ENCODE measurements around the gene HS3ST1.

Gene HS3ST1

DNA sequence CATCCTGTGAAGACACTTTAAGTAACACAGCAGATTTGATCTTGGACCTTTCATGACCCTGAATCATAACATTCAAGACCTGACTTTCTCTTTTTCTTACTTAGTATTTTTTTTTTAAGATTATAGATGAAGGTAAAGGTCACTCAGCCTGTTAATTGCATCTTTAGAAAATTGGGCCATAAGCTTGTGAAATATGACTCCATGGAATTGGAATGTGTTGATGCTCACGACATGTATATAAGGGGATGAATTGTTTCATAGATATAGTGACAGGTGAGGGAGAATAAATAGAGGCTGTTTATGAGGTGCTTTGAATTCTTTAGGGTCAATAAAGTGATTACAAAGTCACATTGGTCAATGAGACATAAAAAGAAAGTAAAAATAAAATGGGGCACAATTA is 27.7 kb upstream of the HS3ST1 start:
- Mint-ChIP-seq H3K27me3 (ENCODE audit: low read depth, poor library complexity) (no peaks in the 10 kb centered on the region), H3K36me3 (ENCODE audit: low read depth) (no peaks in the 10 kb centered on the region), H3K4me3 (no peak overlapping the region), H3K27ac (no peak overlapping the region), H3K4me1 (no peaks in the 10 kb centered on the region), H3K9me3 (peaks cover 28% of the 10 kb centered on the region)
- no peak for TF ChIP-seq CTCF (IDR thresholded peaks at IDR 0.05)
- DNase-seq, result no peak

GRCh38 chr4:11455201-11455835 is 26.6 kb upstream of the HS3ST1 start:
- DNase-seq, result no peak
- Mint-ChIP-seq H3K36me3 (ENCODE audit: low read depth) (no peaks in the 10 kb centered on the region), H3K9me3 (peaks cover 20% of the 10 kb centered on the region), H3K4me3 (no peak overlapping the region), H3K4me1 (no peaks in the 10 kb centered on the region), H3K27ac (no peak overlapping the region), H3K27me3 (ENCODE audit: low read depth, poor library complexity) (no peaks in the 10 kb centered on the region)
- no peak for TF ChIP-seq CTCF (IDR thresholded peaks at IDR 0.05)

GRCh38 chr4:11451716-11452115 is 23.0 kb upstream of the HS3ST1 start:
- Mint-ChIP-seq H3K27ac (no peak overlapping the region), H3K4me3 (no peak overlapping the region), H3K4me1 (no peaks in the 10 kb centered on the region), H3K36me3 (ENCODE audit: low read depth) (no peaks in the 10 kb centered on the region), H3K27me3 (ENCODE audit: low read depth, poor library complexity) (peaks cover 5% of the 10 kb centered on the region), H3K9me3 (peaks cover 9% of the 10 kb centered on the region)
- no peak for DNase-seq
- no peak for TF ChIP-seq CTCF (IDR thresholded peaks at IDR 0.05)

GRCh38 chr4:11446155-11446811 is 17.6 kb upstream of the HS3ST1 start:
- Mint-ChIP-seq H3K9me3 (peaks cover 9% of the 10 kb centered on the region), H3K27me3 (ENCODE audit: low read depth, poor library complexity) (peaks cover 6% of the 10 kb centered on the region), H3K36me3 (ENCODE audit: low read depth) (no peaks in the 10 kb centered on the region), H3K4me1 (no peaks in the 10 kb centered on the region), H3K27ac (no peak overlapping the region), H3K4me3 (no peak overlapping the region)
- no peak for TF ChIP-seq CTCF (IDR thresholded peaks at IDR 0.05)
- DNase-seq, result no peak

DNA sequence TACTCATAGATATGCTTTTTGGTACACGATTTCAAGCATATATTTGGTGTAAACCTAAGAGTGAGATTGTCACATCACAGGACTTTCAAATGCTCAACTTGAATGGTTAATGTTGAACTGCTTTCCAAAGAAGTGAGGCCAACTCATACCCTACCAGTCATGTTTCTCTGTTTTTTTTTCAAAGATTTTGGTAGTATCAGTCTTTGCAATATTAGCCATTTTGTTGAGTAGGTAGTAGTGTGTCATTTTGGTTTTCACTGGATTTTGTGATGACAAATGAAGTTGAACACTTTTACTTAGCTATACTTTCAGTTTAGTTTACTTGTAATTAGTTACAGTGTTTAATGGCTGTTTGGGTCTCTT is 12.5 kb upstream of the HS3ST1 start:
- Mint-ChIP-seq H3K9me3 (no peaks in the 10 kb centered on the region), H3K27me3 (ENCODE audit: low read depth, poor library complexity) (peaks cover 3% of the 10 kb centered on the region), H3K4me3 (no peak overlapping the region), H3K27ac (no peak overlapping the region), H3K4me1 (no peaks in the 10 kb centered on the region), H3K36me3 (ENCODE audit: low read depth) (no peaks in the 10 kb centered on the region)
- no peak for DNase-seq
- TF ChIP-seq CTCF (IDR thresholded peaks at IDR 0.05), result no peak

Measured in nephron progenitor cell (in vitro differentiated cells).